ENCODE data around the gene ST3GAL4.

Gene ST3GAL4

GRCh38 chr11:126404367-126404766 is 48.9 kb downstream of the ST3GAL4 start:
- no peak overlapping the region for H3K4me3 ChIP-seq (ENCODE audit: low read length)
- TF ChIP-seq CTCF (conservative IDR thresholded peaks at IDR 0.05; ENCODE audit: low read length) = no peak
- no peak for DNase-seq (ENCODE audit: low read depth)

GRCh38 chr11:126405374-126405773 is 49.9 kb downstream of the ST3GAL4 start:
- no peak for TF ChIP-seq CTCF (conservative IDR thresholded peaks at IDR 0.05; ENCODE audit: low read length)
- no peak for DNase-seq (ENCODE audit: low read depth)
- H3K4me3 ChIP-seq (ENCODE audit: low read length) = no peak overlapping the region

DNA sequence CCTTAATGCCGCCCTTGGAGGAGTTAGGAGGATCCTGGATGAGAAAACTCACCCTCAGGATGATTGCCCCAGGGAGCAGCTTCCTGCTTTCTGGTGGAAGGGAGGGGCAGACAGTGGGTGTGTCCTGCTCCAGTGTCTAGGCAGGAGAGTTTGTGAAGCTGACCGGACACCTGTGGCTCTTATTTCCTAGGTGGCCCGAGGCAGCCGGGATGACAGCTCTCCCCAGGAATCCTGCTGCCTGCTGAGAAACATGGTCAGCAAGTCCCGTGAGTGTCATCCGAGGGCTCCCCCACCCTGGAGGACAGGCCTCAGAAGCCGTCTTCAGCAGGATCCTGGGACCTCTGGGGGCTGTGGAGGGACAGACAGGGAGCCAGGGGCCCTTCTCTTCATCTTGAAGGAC is 50.4 kb downstream of the ST3GAL4 start:
- H3K4me3 ChIP-seq (ENCODE audit: low read length) = no peak overlapping the region
- no peak for TF ChIP-seq CTCF (conservative IDR thresholded peaks at IDR 0.05; ENCODE audit: low read length)
- DNase-seq (ENCODE audit: low read depth) = no peak

DNA sequence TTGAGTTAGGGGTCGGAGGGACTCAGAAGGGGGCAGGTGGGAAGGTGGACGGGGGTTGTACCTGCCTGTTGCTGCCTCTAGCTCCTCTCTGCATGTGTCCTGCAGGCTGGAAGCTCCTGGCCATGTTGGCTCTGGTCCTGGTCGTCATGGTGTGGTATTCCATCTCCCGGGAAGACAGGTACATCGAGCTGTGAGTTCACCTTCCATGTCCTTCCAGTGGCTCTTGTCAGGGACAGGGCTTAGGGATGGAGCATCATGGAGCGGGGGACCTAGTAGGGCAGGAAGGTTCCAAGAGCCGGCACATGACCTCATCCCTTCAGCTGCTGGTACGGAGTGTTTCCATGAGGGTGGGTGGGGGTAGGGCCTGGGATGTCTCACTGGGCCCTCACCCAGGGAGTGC is 50.9 kb downstream of the ST3GAL4 start:
- no peak for TF ChIP-seq CTCF (conservative IDR thresholded peaks at IDR 0.05; ENCODE audit: low read length)
- no peak for DNase-seq (ENCODE audit: low read depth)
- H3K4me3 ChIP-seq (ENCODE audit: low read length) = no peak overlapping the region

GRCh38 chr11:126407101-126407521 is 51.6 kb downstream of the ST3GAL4 start:
- no peak for DNase-seq (ENCODE audit: low read depth)

DNA sequence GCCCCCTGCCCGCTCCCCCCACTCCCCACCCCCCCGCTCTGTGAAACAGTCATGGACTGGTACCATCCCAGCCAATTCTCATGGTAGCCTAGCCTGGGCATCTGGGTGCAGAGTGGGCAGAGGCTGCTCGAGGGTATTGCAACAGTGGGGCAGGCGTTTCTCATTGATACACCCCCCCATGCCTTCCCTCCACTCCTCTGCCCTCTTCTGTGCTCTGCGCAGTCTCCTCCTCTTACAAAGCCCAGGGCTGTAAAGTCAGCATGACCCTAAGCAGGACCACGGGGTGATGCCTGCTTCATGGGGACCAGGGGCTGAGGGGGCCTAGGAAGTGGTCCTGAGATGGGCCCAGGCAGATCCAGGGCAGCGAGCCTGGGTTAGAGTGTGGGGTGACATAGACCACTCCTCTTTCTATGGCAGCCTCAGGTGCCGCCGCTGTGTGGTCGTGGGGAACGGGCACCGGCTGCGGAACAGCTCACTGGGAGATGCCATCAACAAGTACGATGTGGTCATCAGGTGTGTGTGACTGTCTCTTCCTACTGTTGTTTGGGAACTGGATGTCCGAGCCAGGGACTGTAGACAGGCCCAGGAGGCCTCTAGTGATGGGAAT is 52.3 kb downstream of the ST3GAL4 start:
- DNase-seq (ENCODE audit: low read depth) = no peak
- no peak for TF ChIP-seq CTCF (conservative IDR thresholded peaks at IDR 0.05; ENCODE audit: low read length)
- no peak overlapping the region for H3K4me3 ChIP-seq (ENCODE audit: low read length)

More at GRCh38 chr11:126407101-126407521, 51.6 kb downstream of the ST3GAL4 start:
- no peak overlapping the region for H3K4me3 ChIP-seq (ENCODE audit: low read length)
- TF ChIP-seq CTCF (conservative IDR thresholded peaks at IDR 0.05; ENCODE audit: low read length) = no peak

GRCh38 chr11:126408496-126408895 is 53.0 kb downstream of the ST3GAL4 start:
- DNase-seq (ENCODE audit: low read depth) = no peak
- TF ChIP-seq CTCF (conservative IDR thresholded peaks at IDR 0.05; ENCODE audit: low read length) = no peak
- H3K4me3 ChIP-seq (ENCODE audit: low read length) = no peak overlapping the region

Measured in AG10803 (cell line).